Globus pallidus (tissue), 1 donor: ENCODE data around the gene CDH4.

Experiments
- DNase-seq: peaks from one replicate; pipeline ENCODE4 v3.0.0-alpha.2; 2015; ENCODE audit warnings: low spot score

CDH4 gene

DNA sequence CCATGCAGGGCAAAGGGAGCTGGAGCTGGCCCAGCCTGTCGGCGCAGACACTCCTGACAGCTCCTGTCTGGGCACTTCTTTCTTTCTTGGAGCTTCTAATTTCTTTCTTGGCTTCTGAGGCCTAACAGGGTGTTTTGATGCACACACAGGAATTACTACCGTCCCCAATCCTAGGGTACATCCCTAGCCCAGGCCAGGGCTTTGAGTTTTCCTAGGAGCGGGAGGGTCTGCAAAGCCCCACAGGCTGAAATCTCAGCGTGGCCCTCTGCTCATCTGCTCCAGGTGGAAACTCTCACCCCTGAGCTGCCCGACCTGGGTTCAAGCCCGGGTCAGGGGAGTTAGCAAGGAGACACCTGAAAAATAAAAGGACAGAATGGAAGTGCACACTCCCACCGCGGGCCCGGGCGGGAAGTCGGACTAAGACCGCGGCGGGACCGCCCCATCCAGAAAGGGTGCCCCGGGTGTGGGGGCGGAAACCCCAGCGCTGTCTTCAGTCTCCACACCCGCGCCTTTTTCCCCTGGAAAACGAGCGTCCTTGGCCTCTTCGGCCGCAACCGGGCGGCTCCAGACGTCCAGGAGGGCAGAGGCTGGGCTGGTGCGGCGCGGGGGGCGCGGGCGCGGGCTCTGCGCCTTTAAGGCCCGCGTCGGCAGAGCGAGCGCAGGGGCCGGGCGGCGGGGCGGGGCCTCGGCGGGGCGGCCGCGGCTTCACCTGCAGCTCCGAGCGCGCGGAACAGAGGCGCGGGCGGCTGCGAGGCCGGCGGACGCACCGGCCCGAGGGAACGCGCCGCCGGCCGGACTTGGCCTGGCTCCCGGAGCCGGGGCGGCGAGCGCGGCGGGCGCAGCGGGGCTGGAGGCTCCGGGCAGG, at the start of gene CDH4:
TSS of gene CDH4 (plus strand) at position 733 of the 865 bp plus-strand sequence.
- no peak for DNase-seq

DNA sequence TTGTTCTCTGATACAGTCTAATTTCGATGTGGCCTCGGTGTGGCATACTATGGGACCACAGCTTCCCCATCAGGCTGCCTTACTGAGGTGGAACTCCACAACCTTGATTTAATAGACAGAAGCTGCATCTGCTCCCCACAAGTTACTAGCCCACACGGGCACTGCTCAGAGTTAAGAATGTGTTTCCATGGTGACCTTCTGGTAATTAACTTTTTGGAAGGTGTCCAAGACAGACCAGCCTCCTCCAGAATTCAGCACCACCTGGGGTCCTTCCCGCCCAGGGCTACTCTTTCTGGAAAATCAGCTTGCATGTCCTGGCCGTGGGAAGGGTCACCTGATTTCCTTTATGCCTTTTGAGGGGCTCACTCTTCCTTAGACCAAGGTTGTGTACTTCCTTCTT, 48.7 kb upstream of the CDH4 start:
- DNase-seq: no peak

DNA sequence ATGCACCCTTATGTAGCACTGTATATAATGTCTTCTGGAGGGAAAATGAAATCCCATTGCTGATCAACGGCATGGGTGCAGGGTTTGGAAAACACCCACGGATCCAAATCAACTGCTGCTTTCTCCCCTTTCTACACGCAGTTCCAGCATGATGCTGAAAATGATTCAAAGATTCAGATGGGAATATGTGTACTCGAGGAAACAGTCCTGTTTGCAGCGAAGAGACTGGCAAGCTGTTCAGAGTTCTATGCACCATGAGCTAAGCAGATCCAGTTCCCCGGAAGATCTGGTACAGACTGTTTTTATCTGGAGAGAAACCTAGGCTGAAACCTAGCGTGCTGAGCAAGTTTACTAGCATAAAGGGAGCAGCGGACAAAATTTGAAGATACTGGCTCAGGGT, 47.9 kb upstream of the CDH4 start:
- DNase-seq: no peak

DNA sequence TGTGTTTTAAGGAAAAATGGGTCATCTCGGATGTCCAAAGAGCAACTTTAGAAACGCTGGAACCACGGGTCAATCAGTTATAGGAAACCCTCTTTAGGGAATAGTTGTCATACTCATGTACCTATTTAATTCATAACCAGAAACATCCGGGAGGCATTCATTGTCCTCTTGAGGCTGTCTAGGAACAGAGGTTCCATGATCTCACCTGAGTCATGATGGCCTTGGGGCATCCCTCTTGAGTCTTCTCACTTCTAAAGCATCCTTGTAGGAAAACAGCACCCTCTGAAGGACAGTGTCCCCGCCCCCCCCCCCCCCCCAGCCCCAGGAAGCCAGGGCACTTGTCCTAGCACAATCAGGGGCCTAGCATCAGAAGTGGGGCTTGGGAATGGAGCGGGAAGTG, 46.3 kb upstream of the CDH4 start:
- DNase-seq: no peak

DNA sequence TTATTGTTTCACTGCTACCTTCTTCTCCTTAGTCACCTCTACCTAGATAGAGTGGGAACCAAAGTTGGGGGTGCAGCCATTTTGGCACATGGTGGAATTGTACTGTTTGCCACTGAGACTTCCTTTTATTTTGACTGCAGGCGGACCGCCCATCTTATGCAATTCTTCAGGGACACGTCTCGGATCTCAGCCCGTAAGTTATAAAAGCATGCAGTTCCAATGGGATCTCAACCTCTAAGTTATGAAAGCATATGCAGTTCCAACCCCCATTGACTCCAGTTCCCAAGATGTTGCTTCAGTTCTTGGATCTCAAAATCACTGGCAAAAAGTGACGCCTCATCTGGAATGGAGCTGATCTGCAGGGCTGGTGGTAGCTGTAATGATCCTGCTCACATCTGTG, 41.2 kb upstream of the CDH4 start:
- DNase-seq: no peak

DNA sequence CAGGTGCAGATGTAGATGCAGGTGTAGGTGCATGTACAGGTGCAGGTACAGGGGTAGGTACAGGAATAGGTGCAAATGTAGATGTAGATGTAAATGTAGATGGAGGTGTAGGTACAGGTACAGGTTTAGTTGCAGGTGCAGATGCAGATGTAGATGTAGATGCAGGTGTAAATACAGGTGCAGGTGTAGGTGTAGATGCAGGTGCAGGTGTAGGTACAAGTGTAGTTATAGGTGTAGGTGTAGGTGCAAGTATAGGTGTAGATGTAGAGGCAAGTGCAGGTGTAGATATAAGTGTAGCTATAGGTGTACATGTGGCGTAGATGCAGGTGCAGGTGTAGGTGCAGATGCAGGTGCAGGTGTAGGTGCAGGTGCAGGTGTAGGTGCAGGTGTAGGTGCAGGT, 34.2 kb upstream of the CDH4 start:
- no peak for DNase-seq

DNA sequence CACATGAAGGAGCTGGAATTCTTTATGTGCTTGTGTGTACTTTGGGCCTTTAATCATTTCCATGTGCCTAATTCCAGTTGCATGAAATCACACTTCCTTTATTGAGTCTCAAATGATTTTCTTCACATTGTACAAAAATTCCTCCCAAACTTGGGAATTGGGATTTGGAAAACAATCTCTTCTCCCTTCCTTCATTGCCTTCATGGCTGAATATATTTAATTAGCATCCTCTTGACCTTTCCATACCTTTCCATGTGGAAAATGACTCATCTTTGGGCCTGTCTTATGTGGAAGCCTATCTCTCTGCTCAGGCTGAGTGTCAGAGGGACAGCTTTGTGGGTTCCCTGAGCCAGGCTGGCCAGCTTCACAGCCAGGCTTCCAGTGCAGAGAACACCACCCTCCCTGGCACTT, 33.0 kb upstream of the CDH4 start:
- no peak for DNase-seq

DNA sequence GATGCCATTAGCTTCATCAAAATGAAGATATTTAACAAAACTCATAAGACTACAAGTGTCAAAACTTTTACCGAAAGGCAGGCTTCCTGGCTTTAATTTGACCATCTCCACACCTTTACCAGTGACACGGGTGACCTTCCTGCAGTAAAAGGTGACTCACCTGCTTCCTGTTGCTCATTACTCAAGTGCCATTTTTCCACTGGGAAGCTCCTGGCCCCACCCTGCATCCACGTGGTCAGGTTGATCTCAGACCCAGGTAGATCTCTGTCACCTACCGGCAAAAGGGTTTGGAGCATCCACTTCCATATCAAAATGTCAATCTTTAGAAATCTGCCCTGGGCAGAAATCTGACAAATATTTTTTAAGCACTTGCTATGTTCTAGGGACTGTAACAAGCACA, 31.9 kb upstream of the CDH4 start:
- DNase-seq: no peak

DNA sequence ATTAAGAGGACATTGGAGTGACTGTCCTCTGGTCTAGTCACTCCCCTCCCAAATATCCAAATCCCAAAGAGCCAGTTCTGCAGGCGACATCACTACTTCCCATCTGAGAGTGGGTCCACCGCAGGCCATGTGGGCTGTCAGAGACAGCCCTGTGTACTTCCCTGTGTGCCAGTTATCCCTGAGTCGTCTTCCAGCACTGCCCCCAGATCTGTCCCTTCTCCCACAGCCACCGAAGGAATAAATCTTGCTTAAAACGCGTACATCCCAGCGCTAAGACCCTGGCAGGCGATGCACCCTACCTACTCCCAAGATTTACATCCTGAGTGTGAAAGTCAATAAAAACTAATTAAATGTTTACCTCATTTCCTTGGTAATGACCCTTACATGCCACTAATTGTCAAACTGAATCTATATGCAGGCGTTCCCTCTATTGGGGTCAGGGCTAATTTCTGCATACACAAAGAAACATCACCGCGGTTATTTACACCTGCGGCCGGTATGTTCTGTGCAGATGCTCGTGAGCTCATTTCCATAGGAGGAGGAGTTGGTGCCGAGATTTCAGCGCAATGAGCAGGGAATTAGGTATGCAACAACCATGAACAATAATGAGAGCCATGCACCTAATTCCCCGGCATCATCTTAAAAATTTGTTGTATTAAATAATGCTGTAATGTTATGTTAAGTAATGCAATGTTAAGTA, 31.3 kb upstream of the CDH4 start:
- DNase-seq: no peak

DNA sequence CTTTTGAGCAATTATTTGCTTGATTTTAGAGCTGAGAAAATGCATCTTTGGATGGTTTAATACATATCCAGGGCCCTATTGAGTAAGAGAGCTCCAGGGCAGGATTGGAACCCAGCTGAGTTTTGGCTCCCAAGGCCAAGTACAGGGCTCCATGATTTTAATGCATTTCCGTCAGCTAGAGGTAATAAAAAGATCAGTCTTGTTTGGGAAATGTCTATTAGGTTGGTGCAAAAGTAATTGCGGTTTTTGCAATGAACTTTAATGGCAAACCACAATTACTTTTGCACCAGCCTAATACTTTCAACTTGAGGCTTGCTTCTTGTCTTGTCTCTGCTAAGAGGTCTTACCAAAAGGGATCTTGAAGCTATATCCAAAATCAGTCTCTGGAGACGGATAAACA, 29.4 kb upstream of the CDH4 start:
- DNase-seq: no peak

DNA sequence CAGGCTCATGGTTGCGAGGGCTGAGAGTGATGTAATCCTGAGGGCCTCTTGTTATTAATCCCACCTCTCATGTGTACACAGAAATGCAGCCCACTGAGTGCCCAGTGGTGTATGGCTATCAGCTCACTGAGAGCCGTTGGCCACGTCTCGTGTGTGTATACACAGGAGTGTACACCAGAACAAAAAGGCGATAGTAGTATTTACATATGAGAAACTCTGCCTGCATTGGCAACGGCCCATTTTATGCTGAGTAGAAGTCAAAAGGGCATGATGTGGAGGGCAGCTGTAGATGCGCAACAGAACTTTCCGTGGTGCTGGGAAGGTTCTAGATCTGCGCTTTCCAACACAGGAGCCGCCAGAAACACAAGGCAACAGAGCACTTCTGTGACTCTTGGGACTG, 28.9 kb upstream of the CDH4 start:
- no peak for DNase-seq

DNA sequence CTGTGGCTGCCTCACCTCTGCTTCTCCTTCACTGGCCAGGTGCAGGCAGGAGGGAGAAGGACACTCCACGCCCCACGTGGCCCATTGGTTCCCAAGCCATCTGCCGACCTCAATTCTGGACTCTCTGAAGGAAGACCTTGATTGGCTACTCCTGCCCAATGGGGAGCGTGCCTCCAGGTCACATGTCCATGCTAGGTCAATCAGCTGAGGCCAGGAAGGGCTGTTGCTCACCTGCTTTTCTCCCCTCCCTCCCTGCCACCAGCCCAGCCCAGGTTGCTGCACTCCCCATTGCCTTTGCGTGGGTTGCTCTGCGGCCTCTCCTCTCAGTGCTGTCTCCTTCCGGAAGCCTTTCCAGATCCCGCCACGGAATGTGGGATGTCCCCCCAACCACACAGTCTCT, 21.9 kb upstream of the CDH4 start:
- no peak for DNase-seq

DNA sequence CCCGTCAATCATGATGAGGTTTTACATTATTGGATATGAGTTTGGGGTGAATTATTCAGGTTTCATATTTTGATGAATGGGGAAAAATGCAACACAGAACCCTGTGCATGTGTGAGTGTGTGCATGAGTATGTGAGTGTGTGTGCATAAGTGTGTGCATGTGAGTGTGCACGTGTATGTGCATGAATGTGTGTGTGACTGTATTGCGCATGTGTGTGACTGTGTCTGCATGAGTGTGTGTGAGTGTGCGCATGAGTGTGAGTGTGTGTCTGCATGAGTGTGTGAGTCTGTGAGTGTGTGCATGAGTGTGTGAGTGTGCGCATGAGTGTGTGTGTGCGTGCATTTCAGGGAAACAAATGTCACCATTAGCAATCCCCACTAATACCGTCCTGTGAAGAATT, 18.5 kb upstream of the CDH4 start:
- DNase-seq: no peak

DNA sequence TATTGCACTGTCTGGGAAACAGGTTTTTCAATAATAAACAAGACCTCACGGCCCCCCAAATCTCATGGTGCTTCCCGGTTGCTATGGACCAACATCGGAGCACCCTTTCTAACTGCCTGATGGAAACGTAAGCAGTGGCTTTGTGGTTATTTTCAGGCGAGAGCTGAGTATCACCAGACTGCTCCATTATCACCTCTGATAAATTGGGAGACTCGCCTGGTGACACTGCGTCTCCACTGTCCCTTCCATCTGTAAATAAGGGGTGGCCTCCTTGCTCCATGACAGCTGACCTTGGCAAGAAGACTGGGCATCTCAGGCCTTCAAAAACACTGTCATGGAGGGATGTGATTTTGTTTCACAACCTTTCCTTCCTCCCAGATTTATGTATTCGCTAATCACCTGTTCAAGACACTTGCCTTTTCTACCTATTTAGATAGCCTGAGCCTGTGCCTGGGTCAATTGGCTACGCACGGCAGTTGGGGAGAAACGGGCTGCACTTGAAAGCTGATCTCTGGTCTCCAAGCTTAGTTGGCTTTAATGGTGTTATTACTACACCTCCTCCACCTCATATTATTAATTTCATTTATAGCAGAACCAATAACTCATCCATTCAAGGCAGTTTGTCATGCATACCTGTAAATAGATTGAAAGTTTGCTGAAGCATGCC, 17.7 kb upstream of the CDH4 start:
- DNase-seq: no peak

DNA sequence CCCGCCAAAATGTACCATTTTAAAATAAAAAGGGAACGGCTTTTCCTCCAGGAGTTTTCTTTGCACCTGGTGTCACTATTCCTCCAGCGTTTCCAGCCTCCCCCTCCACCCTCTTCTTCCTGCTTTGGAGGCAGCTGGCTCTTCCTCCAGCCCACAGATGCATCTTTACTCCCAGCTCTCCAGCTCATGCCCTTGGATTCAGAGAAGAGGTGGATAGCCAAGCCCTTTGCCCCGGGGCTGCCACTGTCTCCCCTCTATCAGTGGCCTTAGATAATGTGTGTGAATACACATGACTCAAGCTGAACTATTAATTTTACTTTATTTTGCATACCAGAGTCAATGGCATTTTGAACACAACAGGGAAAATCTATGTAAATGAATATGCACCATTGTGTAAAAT, 15.3 kb upstream of the CDH4 start:
- no peak for DNase-seq

DNA sequence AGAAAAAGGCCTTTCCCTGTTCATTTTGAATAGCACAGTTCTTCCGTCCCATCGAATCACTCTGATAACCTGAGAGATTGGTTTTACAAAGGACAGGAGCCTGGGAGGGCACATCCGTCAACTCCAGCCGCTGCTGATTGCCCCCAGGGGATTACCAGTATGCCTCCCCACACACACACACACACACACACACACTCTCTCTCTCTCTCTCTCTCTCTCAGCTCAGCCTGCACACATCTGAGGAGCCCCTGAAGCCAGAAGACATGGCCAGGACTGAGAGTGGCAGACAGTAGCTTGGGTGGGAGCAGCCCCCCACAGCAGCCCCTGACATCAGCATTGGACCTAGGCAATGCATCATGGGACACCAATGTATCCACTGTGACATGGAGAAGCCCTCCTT, 13.2 kb upstream of the CDH4 start:
- no peak for DNase-seq

DNA sequence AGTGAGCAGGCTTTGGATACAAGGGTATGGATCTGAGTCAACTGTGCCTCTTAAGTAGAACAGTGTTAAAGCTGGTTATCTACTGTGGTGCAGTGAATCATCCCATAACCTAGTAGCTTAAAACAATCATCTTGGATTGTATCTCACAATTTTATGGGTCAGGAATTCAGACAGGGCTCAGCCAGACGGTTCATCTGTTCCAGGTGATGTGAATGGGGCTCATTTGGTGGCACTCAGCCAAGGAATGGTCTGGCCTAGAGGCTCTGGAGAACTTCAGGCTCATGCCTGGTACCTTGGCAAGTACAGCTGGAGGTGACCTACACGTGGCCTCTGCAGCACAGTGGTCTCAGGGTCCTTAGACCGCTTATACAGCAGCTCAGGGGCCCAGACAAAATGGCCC, 11.2 kb upstream of the CDH4 start:
- DNase-seq: no peak

DNA sequence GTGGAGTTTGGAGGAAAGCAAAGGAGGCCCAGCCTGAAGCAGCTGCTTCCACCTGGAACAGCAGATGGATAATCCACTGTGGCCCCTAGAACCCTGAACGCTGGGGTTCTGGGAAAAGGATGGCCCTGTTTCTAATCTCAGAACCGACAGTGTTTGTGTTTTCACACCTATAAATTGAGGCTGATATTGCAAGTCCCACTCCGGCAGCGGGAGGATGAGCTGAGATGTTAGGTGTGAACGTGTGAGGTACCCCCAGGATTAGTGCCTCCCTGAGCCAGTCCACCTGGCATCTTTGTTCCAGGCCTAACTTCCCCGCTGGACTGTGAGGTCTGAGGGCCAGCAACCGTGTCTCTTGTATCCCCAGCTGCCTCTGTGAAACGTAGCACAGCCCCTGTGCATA, 7.8 kb upstream of the CDH4 start:
- no peak for DNase-seq

DNA sequence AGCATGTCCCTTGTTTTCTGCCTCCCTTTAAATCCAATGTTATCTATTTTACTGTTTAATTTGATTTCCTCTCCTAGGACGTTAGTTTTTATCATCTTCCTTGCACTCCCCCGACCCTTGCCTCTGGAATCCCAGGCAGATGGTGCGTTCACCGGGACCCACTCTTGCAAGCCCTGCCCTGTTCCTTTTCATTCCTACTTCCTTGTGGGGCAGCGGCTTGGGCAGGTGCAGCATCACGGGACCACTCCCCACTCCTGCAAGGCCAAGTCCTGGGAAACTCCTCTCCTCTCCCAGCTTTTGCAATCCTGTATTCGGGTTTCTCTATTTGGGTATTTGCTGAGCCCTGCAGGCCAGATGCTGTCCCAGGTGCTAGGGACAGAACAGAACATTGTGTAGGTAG, 5.8 kb upstream of the CDH4 start:
- DNase-seq: no peak

DNA sequence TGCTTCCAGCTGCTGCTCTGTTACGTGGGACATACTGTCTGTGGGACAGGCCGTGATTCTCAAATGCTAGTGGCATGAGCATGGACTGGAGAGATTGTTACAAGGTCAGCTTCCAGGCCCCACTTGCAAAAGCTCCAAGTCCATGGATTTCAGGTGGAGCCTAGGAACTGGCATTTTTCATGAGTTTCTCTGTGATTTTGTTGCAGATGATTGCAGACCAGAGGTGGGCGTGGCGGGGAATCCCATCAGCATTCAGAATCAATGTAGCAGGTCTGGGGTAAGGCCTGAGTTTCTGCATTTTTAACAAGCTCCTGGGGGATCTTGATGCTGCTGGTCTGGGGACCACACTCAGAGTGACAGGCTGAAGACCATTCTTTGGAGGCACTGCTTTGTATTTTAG, 2.4 kb upstream of the CDH4 start:
- DNase-seq: no peak

DNA sequence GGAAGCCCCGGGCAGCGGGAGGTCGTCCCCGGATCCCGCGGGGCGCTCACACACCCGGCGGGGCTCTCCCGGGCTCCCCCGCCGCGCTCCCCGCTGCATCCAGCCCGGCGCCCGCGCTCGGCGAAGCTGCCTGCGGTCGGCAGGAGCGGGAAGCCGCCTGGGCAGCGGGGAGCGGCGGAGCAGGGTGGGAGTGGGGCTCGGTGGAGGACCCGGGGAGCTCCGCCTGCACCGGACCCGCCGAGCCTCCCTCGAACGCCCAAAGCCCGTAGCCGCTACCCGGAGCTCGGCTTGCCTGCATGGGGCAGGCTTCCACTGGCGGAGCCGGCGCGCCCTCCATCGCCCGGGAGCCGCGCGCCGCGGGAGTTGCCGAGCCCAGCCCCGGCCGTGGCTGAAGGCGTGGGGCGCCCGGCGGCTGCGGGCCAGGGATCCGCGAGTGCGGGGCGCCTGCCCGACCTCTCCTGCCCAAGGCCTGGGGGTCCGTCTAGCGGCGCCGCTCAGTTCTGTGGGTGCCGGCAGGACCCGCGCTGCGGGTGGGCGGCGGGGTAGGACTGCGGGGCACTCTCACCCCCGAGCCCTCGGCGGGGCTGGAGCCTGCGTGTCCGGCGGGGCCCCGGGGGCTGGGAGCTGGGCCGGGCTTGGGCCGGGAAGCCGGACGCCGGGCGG, 671 bp downstream of the CDH4 start:
- DNase-seq: no peak

DNA sequence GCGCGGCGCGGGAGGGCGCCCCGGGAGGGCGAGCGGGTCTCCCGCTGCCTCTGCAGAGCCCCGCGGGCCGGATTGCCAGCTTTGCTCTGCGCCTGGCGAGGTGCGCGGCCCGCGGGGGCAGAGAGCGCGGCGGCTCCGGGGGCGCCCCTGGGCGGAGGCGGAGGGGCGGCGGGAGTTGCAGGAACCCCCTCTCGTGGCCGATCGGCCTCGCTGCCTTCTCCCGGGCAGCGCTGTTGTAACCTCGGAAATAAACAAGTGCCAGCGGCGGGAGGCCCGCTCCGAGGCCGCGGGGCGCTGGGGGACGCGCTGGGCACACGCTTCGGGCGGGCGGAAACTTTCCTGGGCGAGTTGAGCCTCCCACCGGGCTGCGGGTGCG, 1.2 kb downstream of the CDH4 start:
- DNase-seq: no peak
